OCI-M2 (cell line): ENCODE measurements around the gene TIMM22.
"Not testable (repeated sequence)": the region's sequence is repeated elsewhere in the genome, so short reads cannot be mapped to it uniquely, and the experiment has no call there.

ENCODE experiments used
- DNase-seq: peaks from one replicate; lab custom pipeline; 2025; ENCODE audit not compliant: unreplicated experiment; lab: John Stamatoyannopoulos, UW

Gene TIMM22

DNA sequence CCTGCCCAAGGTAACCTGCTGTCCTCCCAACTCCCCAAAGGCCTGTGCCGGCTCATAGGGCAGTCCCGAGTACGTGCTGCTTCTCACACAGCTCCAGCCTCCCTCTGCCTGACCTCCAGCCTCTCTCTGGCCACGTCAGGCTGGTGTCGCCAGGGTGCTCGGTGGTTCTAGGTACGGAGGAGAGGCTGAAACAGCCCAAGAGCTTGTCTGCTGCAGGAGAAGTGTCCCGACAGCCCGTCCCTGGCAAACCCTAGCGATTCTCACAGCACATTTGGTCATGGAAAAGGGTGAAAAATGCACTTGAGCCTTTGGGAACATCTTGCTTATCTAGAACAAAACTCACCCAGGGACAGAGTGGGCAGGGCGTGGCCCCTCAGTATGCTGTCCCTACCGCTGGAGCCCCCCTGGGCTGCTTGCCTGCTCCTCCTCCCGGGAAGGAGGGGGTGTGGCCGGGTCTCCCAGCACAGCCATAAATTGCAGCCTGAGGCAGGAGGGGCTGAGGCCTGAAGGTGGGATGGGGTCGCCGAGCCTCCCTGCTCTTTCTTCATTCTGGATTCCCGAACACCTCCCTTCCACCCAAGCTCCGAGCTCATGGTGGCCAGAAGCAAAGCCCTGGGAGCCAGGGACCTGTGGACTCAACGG lies 40.4 kb downstream of the TIMM22 start:
- DNase-seq = no peak

DNA sequence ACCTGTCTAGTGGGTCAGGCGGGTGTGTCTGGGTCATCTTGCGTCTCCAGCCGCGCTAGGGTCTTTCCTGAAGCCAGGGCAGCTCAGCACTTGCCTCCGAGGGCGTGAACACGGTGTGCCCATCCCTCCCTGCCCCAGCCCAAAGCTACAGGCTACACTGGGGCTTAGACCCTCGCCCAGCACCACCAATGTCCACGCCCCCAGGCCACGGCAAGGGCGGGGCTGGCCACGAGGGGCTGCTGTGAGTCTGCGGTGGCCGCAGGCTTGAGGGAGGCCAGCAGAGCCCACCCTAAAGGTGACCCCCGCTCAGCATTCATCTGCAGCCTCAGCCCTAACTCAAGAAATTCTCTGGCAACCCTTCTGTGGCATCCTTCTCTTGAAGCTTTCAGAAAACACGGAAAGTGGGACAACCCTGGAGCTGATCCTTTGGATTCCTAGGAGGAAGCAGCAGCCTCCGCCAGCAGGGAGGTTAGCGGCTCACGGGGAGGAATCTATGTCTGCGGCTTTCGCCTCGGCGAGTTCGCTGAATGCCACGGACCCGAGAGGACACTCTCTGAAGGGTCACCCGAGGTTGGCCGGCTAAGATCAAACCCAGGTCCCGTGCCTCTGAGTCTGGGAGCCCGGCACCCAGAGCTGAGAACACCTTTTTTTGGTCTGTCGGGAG lies 41.7 kb downstream of the TIMM22 start:
- DNase-seq = no peak

DNA sequence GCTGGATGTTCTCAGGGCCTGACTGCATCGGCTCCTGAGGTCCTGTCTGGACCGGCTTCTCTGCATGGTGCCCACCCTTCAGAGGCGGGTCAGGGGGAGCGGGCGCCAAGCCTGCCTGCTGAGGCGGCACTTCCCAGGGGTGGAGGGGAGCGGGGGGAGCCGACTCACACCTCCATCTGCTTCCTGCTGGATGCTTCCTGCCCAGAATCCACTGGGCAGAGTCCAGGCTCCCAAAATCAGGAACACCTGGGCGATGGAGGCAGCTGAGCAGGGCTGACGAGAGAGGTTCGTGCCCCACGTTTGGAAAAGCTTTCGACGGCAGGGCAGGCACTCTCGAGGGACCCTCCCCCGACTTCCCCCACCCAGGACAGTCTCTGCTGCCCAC lies 42.2 kb downstream of the TIMM22 start:
- DNase-seq = no peak

DNA sequence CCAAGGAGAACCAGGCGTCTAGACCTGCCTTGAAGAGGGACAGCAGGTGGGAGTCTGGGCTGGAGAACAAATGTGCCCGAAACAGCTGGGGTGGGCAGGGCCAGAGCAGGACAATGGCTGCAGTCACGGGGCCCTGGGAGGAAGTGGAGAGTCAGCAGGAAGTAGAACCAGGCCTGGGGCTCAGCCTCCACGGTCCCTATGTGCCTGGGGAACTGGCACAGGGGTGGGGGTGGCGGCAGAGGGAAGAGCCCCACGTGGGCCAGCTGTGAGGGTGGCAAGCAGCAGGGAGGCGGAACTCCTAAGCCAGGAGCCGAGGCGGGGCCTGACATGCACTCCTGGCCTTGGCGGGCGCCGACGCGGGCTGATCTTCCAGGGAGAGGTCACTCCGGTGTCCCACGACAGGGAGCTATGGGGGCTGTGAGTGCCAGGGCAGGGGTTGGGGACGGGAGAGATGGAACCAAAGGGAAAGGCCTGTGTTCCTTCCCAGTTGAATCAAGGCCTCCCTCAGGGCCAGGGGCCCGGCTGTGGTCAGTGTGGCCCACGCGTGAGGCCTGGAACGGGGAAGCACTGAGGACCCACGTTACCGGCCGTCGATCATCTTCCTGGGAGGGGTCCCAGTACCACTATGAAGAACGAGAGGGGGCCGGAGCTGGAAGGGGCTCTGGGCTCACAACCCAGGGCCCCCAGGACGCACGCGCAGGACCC lies 42.7 kb downstream of the TIMM22 start:
- no peak for DNase-seq

DNA sequence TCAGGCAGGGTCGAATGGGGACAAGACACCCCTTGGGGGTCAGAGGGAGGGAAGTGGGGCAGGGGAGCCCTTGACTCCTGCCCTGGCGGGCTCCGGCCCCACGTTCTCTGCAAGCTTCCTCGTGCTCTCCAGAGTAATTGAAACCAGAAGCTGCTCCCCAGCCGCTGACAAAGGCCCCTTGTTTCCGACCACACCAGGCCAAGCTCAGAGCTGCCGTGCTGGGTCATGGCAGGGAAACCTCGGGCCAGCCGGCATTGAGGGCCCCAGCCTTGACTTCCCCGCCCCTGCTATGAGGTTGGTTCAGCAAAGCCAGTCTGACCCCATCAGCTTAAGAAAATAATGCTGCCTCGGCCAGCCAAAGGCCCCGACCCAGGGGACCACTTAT lies 43.3 kb downstream of the TIMM22 start:
- DNase-seq = no peak

DNA sequence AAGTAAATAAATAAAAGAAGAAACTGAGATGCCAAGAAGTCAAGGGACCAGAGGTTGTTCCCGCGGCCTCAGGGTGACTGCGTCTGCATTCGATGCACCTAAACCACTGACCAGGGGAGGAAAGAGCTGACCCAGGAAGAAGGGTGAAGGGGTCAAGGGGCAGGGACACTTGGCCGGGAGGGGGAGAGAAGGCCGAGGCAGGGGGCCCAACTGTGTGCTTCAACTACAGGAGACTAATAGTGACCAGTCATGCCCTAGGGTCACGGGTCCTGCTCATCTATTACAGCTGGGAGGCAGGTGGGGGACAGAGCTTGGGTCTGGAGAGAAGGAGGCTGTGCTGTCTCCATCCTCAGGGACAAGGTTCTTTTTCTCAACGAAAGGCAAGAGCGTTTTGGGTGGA lies 44.8 kb downstream of the TIMM22 start:
- DNase-seq = no peak

DNA sequence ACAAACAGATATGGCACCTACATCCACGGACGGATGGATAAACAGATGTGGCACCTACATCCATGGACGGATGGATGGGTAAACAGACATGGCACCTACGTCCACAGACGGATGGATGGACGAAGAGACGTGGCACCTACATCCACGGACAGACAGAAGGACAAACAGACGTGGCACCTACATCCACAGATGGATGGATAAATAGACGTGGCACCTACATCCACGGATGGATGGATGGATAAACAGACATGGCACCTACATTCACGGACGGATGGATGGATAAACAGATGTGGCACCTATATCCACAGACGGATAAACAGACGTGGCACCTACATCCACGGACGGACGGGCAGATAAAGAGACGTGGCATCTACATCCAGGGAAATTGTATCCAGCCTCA lies 45.6 kb downstream of the TIMM22 start:
- no peak for DNase-seq

DNA sequence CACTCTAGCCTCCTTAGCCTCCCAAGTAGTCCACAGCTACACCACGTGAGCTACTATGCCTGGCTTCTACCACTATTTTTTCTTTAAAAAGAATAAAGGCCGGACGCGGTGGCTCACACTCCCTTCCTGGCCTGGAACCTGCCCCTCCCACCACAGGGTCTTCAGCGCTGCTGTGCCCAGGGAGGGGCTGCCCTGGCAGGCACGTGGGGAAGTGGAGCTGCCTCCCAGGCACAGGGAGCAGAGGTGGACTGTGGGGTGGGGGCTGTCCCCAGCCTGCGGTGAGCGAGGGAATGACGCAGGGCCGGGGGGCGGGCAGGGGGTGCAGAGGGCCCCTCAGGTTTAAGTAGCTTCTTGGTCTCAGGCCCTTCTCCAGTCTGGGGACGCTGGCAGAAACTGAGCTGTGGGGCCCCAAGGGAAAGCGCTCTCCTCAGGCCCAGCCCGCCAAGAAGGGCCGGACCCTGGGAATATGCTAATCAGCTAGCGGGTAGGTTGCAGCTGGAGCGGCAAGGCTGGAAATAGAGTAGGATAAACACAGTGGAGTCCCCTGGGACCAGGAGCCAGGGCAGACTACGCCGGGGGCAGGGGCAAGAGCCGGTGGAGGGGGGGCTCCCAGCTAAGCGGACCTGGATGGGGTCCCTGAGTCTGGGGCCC lies 46.8 kb downstream of the TIMM22 start:
- DNase-seq = no peak

DNA sequence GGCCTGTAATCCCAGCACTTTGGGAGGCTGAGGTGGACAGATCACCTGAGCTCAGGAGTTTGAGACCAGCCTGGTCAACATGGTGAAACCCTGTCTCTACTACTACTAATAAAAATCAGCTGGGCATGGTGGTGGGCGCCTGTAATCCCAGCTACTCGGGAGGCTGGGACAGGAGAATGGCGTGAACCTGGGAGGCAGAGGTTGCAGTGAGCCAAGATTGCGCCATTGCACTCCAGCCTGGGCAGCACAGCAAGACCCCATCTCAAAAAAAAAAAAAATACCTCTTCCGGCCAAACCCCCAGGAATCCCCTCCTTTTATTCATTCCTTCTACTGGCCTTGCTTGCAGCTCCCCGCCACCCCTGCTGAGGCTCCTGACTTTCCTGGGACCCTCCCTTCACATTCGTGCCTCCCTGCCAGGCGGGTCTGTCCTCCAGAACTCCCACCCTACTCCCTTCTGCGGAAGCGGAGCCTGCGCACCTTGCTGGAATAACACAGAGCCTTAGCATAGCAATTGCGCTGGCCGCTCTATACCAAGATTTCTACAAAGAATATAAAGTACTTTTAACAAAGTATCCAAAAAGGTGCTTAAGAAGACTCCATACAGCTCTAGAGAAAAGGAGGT lies 47.6 kb downstream of the TIMM22 start:
- not testable (repeated sequence) for DNase-seq

DNA sequence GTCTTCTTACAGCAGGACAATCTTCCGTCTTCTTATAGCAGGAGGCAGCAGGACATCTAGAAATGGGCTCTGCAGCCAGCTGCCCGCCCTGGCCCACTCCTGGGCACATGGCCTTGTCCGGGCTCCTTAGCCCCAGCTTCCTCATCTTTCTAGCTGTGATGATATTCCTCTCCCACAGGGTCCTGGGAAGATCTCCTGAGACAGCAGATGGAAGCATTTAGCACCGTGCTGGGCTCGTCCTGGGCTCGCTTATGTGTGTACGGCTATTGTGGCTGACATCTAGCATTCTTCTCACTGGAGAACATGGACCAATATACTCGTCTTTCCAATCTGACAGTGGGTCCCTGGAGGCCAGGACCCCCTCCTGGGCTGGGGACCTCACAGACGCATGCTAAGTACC lies 48.5 kb downstream of the TIMM22 start:
- DNase-seq = no peak

DNA sequence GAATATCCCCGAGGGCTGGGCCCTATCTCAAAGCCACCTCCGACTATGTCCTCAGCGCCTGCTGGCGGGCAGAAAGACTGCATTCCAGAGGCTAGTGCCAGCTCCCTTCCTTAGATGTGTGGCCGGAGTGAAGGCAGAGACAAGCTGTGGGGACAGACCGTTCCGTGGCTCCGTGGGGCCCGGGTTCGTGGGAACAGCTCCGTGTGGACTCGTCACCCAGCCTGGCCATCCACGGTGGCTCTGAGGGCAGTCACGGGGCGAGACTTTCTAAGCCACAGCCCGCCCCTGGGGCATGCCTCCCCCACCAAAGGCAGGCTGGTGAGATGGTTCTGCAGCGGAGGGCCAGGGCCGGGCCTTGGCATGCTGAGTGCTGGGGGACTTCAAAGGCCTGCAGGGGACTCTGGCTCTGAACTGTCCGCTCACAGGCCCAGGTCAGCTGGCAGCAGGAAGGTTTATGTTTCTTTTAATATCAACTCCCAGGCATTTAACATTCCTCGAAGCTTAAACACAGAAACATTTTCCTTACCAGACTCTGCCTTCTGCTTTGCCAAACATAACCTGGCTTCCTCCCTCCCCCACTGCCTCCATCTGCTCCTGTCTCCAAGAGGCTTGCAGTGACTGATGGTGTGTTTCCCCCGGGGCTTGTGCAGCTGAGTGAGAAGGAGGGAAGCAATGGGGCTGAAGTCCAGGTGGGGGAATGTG lies 50.4 kb downstream of the TIMM22 start:
- DNase-seq = no peak

DNA sequence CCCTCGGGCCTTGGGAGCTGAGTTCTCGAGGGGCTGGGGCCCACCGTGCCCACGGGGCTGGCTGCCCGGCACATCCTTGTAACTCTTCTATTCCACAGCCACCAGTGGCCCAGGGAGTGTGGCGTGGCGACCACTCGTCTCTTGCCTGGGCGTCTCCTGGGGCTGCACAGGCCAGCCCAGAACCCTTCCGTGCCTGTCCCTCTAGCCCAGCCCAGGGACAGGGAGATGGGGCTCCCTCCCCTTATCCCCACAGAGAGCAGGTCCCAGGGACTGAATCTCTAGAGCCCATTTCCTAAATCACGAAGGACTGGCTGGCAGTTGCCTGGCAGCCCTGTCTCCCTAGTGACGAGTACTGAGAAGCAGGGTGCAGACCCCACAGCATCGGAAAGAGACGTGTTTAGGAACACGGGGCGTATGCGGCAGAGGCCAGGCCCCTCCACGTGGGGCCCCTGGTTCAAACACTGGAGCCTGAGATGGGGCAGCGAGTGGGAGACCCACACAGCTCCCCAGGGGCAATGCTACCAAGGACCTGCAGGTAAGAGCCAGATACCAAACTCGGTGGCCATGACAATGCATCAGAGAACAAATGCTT lies 51.0 kb downstream of the TIMM22 start:
- DNase-seq = no peak

DNA sequence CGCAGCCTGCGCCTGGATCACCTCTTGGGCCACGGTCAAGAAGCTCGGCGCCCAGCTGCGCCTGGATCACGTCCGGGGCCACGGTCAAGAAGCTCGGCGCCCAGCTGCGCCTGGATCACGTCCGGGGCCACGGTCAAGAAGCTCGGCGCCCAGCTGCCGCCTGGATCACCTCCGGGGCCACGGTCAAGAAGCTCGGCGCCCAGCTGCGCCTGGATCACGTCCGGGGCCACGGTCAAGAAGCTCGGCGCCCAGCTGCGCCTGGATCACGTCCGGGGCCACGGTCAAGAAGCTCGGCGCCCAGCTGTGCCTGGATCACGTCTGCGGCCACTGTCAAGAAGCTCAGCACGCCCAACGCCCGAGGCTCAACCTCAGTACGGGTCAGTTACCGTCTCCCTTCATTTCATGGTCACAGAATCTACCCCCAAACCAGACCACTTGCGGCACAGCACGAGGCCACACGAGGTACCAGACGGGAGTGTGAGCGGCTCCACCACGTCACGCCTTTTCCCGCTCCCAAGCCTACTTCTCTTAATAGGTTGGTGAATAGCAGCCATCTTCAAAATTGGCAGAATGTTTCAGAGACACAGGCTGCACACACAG lies 51.7 kb downstream of the TIMM22 start:
- not testable (repeated sequence) for DNase-seq

DNA sequence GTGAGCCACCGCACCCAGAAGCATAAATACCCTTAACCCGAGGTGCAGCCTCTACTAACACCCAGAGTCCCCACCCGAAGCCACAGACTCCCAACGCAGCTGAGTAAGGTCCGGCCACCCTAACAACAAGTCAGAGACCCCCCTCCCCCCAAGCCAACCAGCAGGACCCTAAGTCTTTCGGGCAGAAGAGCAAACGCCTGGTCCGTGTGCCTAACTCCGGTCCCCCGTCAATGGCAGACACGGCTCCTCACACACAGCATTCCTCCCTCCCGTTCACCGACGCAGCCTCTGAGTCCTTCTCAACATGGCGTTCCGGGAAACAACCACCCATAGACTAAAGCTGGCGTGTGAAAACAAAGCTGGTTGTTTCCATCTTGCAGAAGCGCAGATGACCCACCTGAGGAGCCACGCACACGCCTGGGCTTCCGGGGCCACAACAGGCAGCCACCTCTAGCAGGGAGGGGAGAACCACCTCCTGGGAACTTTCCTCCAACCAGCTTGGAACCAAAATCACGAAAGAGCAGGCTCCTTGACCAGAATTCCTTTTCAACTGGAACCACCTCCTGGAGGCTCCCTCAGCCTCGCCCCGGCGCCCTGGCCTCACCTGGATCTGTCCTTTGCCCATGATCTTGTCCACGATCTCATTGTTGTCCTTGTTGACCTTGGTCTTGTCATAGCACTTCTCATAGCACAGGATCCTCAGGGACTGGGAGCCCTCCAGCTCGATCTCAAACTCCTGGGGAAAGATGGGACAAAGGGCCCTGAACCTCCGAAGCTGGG lies 52.7 kb downstream of the TIMM22 start:
- DNase-seq = no peak

DNA sequence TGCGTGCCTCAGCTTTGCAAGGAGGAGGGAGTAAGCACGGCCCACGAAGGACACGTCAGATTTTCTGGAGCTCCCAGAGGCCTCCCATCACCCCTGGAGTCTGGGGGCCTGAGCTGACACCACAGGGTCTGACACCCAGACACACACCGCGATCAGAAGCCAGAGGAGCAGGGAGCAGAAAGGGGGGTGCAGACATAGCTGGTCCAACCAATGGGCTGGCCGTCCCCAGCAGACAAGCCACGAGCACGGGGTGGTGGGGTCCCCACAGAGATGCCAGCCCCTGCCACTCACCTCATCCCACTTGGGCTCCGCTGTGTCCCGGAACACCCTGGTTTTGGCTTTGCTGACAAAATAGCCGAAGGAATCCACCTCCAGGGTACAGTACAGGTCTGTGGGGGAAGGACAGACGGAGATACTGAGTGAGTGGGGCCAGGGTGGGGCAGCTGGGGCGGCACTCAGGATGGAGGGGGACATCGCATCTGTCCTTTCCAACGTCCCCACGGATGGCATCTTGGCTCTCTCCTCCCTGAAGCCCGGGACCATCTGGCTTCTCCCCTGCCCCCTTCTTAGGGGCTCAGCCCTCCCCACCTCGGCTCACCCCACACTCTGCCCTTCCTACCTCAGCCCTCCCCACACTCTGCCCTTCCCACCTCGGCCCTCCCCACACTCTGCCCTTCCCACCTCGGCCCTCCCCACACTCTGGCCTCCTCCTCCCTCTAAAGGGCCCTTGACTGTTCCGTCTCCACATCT lies 53.5 kb downstream of the TIMM22 start:
- no peak for DNase-seq

DNA sequence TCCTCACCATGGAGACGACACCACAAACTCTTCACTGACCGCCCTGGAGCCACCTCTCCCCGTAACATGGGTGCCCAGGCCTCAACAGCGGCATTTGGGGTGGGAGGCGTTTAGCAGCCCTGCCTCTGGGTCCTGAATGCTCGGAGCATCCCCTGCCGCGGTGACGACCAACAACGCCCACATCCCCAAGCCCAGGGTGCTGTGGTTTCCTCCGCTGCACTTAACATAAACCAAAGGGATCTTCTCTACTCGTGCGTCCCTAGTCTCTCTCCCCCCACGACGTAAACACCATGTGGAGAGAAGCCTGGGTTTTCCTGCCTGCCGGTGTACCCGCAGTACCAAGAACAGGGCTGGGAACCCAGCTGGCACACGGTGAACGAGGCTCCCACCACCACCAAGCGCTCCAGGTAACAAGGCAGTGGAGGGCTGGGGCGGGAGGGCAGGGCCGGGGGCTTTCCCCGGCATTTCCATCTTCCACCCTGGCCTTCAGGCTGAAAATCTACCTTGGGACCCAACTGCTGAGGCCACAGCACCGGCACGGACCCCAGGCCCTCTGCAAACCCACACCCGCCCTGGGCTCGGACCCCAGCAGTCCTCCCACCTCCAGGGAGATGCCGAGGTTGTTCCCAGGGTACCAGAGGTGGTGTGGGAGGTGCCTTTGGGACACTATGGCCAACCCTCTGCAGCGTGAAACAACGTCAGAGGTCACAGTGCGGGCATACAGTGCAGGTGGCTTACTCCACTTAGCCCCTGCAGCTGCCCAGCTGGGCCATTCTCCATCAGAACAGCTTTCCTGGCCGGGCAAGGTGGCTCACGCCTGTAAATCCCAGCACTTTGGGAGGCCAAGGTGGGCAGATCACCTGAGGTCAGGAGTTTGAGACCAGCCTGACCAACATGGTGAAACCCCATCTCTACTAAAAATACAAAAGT lies 54.3 kb downstream of the TIMM22 start:
- no peak for DNase-seq
